Measurements from ENCODE around the gene NAA80. TPM values are rescaled to one million over a fixed set of nuclear protein-coding genes. Genes with fewer than 3 reads are reported as not detected.

NAA80 gene
- total RNA-seq, 1 experiment from 2014 or later: 6.0 TPM

- peak overlapping the region; percentile 54 for H3K9ac ChIP-seq (ENCODE audit: extremely low read depth, insufficient read length, low read length)
- no peak overlapping the region for H2BK20ac ChIP-seq (ENCODE audit: low read depth, low read length, poor library complexity, severe bottlenecking)
- H3K23me2 ChIP-seq (ENCODE audit: insufficient read length, low read depth, low read length, poor library complexity, severe bottlenecking): peaks cover 24% of the 10 kb centered on the region
- no peaks in the 10 kb centered on the region for H3K79me1 ChIP-seq (ENCODE audit: insufficient read depth, low read depth, low read length, poor library complexity, severe bottlenecking)
- H4K20me1 ChIP-seq (ENCODE audit: control insufficient read depth, insufficient read depth, insufficient read length): no peaks in the 10 kb centered on the region
- peaks cover 5% of the 10 kb centered on the region; the same call in 1 of the 2 replicates for H3K79me2 ChIP-seq (ENCODE audit: insufficient read depth, low read length)
- no peak overlapping the region for H4K5ac ChIP-seq (ENCODE audit: insufficient read length, low read depth, low read length)
- no peak overlapping the region for H4K8ac ChIP-seq (replicated peaks; ENCODE audit: insufficient read length, low read depth, low read length)
- no peaks in the 10 kb centered on the region for H3K9me3 ChIP-seq (ENCODE audit: control insufficient read depth, low read depth, low read length)
- H2BK120ac ChIP-seq (ENCODE audit: low read depth, low read length, poor library complexity, severe bottlenecking): no peak overlapping the region
- no peak overlapping the region for H2AFZ ChIP-seq (ENCODE audit: low read length)
- no peak for TF ChIP-seq CTCF (conservative IDR thresholded peaks at IDR 0.05)
- Mint-ChIP-seq H3K4me3 (peak overlapping the region; percentile 87 to 92), H3K9me3 (no peaks in the 10 kb centered on the region; a peak in 1 of 5 replicates), H3K27ac (peak overlapping the region; percentile 22 to 99 (median 97); a peak in 5 of 7 replicates), H3K4me1 (peaks cover 29 to 44% of the 10 kb centered on the region in 2 experiments), H3K36me3 (ENCODE audit: insufficient read depth in 1 of 3, low read depth in 3 of 3) (peaks cover 0 to 23% (median 22%) of the 10 kb centered on the region in 3 experiments), H3K27me3 (ENCODE audit: low read depth) (peaks cover 36% of the 10 kb centered on the region)
- H4K91ac ChIP-seq (ENCODE audit: insufficient read length, low read depth, low read length): no peak overlapping the region
- H2BK15ac ChIP-seq (ENCODE audit: low read depth, low read length): no peak overlapping the region
- H3K4me2 ChIP-seq (ENCODE audit: insufficient read depth, insufficient read length, low read length): peak overlapping the region; percentile 69
- no peak overlapping the region for H2BK12ac ChIP-seq (ENCODE audit: insufficient read length, low read depth, low read length)
- no CpG with 5 or more reads among the region's 31 CpGs for WGBS (ENCODE audit: extremely low coverage, insufficient read length, low lambda C conversion rate)
- H3K4me1 ChIP-seq (ENCODE audit: insufficient read depth, low read length): no peaks in the 10 kb centered on the region; the same call in 1 of the 2 replicates
- no peak overlapping the region for H3K4ac ChIP-seq (ENCODE audit: low read depth, low read length)
- no peak overlapping the region for H3K56ac ChIP-seq (ENCODE audit: insufficient read length, low read depth, low read length)
- H2BK5ac ChIP-seq (ENCODE audit: insufficient read length, low read length): no peak overlapping the region
- peak overlapping the region; percentile 88 for H3K14ac ChIP-seq (ENCODE audit: insufficient read depth, low read length)
- peak overlapping the region; percentile 28 for H3K18ac ChIP-seq (ENCODE audit: insufficient read length, low read depth, low read length)
- H3K23ac ChIP-seq (ENCODE audit: insufficient read length, low read depth, low read length): no peak overlapping the region
- no peak for DNase-seq
- no peak overlapping the region for H3K27ac ChIP-seq (ENCODE audit: insufficient read length, low read depth, low read length)
- H2AK5ac ChIP-seq (ENCODE audit: insufficient read length, low read length): no peak overlapping the region
- H3T11ph ChIP-seq (ENCODE audit: low read length): no peak overlapping the region
- peaks cover 13% of the 10 kb centered on the region; the same call in 1 of the 2 replicates for H3K27me3 ChIP-seq (ENCODE audit: insufficient read depth, low read length)
These were observed 37.4 kb upstream of the NAA80 start for GRCh38 chr3:50336452-50337174.

Measured in H9 (cell line).